ENCODE measurements around the gene CC2D1A.

DNA sequence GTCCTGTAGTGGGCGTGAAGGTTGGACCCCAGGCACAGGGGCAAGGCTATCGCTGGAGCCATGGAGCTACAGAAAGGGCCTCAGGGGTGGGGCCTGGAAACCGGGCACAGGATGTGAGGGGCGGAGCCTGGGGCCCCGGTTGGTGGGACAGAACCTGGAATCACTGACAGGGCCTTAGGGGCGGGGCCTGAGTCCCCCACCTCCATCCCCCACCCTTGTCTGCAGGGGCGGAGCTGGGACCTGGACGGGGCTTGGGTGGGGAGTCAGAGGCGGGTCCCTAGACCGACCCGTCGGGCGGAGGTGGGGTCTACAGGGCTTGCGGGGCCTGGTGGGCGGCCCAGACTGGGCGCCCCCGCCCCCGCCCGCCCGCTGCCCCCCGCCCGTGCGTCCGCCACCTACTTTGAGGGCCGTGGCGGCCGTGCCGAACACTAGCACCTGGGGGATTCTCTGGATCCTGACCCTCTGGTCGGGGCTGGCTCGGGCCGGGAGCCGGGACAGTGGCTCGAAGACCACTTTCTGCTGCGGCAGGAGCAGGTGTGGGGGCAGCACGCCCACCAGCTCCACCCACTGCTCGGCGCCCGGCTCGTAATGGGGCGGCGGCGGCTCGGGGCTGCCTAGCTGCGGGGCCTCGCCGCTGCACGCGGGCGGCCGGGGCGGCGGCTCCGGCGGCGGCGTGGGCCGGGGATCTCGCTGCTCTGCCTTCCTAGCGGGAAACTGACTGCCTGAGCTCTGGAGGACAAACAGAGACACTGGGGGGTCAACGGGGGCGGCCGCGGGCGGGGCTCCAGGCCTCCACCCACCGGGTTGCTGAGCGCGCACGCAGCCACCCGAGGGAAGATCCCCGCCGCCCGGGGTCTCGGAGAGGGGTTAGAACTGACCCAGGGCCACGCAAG is 72.6 kb downstream of the CC2D1A start:
- no peak for TF ChIP-seq POLR2AphosphoS5 (IDR thresholded peaks at IDR 0.05; ENCODE audit: low read depth)
- no peak for TF ChIP-seq CTCF (IDR thresholded peaks at IDR 0.05; ENCODE audit: insufficient read depth, low read length)
